ENCODE data around the gene ENPEP.

DNA sequence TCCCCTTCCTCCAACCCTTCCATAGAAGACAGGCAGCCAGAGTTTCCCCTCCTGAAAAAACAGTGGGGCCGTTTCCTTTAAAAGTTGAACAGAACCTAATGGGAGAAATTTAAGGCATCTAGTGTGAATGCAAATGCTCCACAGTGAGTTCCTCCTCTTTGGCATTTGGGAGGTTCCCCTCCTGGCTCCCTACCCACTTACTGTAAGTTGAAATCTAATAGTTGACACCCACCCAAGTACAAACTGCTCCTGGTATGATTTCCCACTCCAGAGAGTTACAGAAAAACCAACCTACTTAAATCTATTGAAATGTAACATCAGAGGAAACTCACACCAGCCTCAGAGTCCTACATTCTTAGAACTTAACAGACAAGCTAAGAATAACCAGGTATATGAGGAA is 17.6 kb downstream of the ENPEP start:
- TF ChIP-seq, protein P1, sequence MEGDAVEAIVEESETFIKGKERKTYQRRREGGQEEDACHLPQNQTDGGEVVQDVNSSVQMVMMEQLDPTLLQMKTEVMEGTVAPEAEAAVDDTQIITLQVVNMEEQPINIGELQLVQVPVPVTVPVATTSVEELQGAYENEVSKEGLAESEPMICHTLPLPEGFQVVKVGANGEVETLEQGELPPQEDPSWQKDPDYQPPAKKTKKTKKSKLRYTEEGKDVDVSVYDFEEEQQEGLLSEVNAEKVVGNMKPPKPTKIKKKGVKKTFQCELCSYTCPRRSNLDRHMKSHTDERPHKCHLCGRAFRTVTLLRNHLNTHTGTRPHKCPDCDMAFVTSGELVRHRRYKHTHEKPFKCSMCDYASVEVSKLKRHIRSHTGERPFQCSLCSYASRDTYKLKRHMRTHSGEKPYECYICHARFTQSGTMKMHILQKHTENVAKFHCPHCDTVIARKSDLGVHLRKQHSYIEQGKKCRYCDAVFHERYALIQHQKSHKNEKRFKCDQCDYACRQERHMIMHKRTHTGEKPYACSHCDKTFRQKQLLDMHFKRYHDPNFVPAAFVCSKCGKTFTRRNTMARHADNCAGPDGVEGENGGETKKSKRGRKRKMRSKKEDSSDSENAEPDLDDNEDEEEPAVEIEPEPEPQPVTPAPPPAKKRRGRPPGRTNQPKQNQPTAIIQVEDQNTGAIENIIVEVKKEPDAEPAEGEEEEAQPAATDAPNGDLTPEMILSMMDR (IDR thresholded peaks at IDR 0.05 in 2 of 3, conservative IDR thresholded peaks at IDR 0.05 in 1 of 3; ENCODE audit: control insufficient read depth in 2 of 3, extremely low read depth in 1 of 3, insufficient read depth in 1 of 3, low read depth in 3 of 3, low read length in 3 of 3) = no peak
- TF ChIP-seq POLR2AphosphoS5 (IDR thresholded peaks at IDR 0.05; ENCODE audit: low read length) (no peak), POLR2A (IDR thresholded peaks at IDR 0.05; ENCODE audit: low read depth, low read length) (no peak), EGR1 (IDR thresholded peaks at IDR 0.05; ENCODE audit: borderline replicate concordance in 1 of 2, low read depth in 2 of 2, low read length in 2 of 2) (no peak)
- TF ChIP-seq, protein P2, sequence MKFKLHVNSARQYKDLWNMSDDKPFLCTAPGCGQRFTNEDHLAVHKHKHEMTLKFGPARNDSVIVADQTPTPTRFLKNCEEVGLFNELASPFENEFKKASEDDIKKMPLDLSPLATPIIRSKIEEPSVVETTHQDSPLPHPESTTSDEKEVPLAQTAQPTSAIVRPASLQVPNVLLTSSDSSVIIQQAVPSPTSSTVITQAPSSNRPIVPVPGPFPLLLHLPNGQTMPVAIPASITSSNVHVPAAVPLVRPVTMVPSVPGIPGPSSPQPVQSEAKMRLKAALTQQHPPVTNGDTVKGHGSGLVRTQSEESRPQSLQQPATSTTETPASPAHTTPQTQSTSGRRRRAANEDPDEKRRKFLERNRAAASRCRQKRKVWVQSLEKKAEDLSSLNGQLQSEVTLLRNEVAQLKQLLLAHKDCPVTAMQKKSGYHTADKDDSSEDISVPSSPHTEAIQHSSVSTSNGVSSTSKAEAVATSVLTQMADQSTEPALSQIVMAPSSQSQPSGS (IDR thresholded peaks at IDR 0.05; ENCODE audit: low read length) = no peak
- TF ChIP-seq, protein P3, sequence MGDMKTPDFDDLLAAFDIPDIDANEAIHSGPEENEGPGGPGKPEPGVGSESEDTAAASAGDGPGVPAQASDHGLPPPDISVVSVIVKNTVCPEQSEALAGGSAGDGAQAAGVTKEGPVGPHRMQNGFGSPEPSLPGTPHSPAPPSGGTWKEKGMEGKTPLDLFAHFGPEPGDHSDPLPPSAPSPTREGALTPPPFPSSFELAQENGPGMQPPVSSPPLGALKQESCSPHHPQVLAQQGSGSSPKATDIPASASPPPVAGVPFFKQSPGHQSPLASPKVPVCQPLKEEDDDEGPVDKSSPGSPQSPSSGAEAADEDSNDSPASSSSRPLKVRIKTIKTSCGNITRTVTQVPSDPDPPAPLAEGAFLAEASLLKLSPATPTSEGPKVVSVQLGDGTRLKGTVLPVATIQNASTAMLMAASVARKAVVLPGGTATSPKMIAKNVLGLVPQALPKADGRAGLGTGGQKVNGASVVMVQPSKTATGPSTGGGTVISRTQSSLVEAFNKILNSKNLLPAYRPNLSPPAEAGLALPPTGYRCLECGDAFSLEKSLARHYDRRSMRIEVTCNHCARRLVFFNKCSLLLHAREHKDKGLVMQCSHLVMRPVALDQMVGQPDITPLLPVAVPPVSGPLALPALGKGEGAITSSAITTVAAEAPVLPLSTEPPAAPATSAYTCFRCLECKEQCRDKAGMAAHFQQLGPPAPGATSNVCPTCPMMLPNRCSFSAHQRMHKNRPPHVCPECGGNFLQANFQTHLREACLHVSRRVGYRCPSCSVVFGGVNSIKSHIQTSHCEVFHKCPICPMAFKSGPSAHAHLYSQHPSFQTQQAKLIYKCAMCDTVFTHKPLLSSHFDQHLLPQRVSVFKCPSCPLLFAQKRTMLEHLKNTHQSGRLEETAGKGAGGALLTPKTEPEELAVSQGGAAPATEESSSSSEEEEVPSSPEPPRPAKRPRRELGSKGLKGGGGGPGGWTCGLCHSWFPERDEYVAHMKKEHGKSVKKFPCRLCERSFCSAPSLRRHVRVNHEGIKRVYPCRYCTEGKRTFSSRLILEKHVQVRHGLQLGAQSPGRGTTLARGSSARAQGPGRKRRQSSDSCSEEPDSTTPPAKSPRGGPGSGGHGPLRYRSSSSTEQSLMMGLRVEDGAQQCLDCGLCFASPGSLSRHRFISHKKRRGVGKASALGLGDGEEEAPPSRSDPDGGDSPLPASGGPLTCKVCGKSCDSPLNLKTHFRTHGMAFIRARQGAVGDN (IDR thresholded peaks at IDR 0.05) = no peak

Measured in GM12878 (cell line).